GM12878 (cell line): ENCODE results near the gene SNRK.

Experiments used
- CHD1 ChIP-seq: IDR thresholded peaks from 2 replicates; pipeline ENCODE4 v1.6.1; 2012; ENCODE audit warnings: low read depth, low read length, improper control_type of control experiment
- E2F8 ChIP-seq: fragments of 450-650 bp; IDR thresholded peaks from 2 replicates; pipeline ENCODE4 v1.6.1; 2018; ENCODE audit warnings: mild to moderate bottlenecking, low read depth, moderate library complexity; ENCODE audit not compliant: partially characterized antibody
- EP300 ChIP-seq, 2 experiments: fragments of 150-350 bp in 1 of 2; IDR thresholded peaks; 2 replicates each; pipeline ENCODE4 v1.6.1; 2011 to 2012; ENCODE audit warnings: low read depth in 2 of 2, low read length in 2 of 2, borderline replicate concordance in 1 of 2, improper control_type of control experiment in 1 of 2, inconsistent platforms in 1 of 2; ENCODE audit not compliant: control insufficient read depth in 1 of 2
- FOXM1 ChIP-seq: IDR thresholded peaks from 2 replicates; pipeline ENCODE4 v1.6.1; 2012; ENCODE audit warnings: low read depth, mild to moderate bottlenecking, inconsistent platforms, low read length, moderate library complexity
- HCFC1 ChIP-seq: fragments of 150-350 bp; IDR thresholded peaks from 2 replicates; pipeline ENCODE4 v1.6.1; 2014; ENCODE audit warnings: low read length
- POLR2AphosphoS5 ChIP-seq: IDR thresholded peaks from 2 replicates; pipeline ENCODE4 v1.6.1; 2011; ENCODE audit warnings: mild to moderate bottlenecking, low read length, inconsistent platforms
- YY1 ChIP-seq: IDR thresholded peaks from 2 replicates; pipeline ENCODE4 v1.6.1; 2011; ENCODE audit warnings: low read depth, mild to moderate bottlenecking, low read length
- TF ChIP-seq, protein P1 (sequence below), 3 experiments: IDR thresholded peaks in 2 of 3; conservative IDR thresholded peaks in 1 of 3; 2 replicates each; pipeline ENCODE4 v1.5.1; 2011; ENCODE audit warnings: low read depth in 3 of 3, low read length in 3 of 3, mild to moderate bottlenecking in 3 of 3, control low read depth in 2 of 3, moderate library complexity in 2 of 3, inconsistent platforms in 1 of 3, mixed read lengths in 1 of 3; ENCODE audit not compliant: control insufficient read depth in 2 of 3, insufficient read depth in 1 of 3; ENCODE audit errors: extremely low read depth in 1 of 3

DNA sequence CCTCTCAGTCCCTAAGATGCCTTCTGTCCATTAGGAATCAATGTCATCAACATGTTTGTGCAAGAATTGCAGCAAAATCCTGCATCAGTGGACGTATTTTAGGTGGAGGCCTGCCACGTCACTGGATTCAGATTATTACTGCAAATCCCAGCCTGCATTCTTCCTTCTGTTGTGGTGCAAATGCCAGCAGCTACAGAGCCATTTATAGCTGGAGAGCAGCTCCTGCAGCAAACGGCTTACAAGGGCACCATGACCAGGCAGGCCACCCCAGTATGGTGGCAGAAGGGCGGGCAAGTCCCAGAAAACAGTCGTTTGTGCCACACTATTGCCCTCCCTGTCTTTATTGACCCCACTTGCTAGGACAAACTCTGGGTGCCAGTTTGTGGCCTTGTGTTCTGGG is 74.7 kb downstream of the SNRK start:
- TF ChIP-seq HCFC1 (no peak), E2F8 (no peak), EP300 (IDR thresholded peaks at IDR 0.05; ENCODE audit: borderline replicate concordance in 1 of 2, control insufficient read depth in 1 of 2, low read depth in 2 of 2, low read length in 2 of 2) (no peak), YY1 (no peak), POLR2AphosphoS5 (no peak), FOXM1 (no peak), CHD1 (no peak)
- TF ChIP-seq, protein P1, sequence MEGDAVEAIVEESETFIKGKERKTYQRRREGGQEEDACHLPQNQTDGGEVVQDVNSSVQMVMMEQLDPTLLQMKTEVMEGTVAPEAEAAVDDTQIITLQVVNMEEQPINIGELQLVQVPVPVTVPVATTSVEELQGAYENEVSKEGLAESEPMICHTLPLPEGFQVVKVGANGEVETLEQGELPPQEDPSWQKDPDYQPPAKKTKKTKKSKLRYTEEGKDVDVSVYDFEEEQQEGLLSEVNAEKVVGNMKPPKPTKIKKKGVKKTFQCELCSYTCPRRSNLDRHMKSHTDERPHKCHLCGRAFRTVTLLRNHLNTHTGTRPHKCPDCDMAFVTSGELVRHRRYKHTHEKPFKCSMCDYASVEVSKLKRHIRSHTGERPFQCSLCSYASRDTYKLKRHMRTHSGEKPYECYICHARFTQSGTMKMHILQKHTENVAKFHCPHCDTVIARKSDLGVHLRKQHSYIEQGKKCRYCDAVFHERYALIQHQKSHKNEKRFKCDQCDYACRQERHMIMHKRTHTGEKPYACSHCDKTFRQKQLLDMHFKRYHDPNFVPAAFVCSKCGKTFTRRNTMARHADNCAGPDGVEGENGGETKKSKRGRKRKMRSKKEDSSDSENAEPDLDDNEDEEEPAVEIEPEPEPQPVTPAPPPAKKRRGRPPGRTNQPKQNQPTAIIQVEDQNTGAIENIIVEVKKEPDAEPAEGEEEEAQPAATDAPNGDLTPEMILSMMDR (IDR thresholded peaks at IDR 0.05 in 2 of 3, conservative IDR thresholded peaks at IDR 0.05 in 1 of 3; ENCODE audit: control insufficient read depth in 2 of 3, extremely low read depth in 1 of 3, insufficient read depth in 1 of 3, low read depth in 3 of 3, low read length in 3 of 3) = no peak
